CD14-positive monocyte (primary cell): ENCODE results near the gene IP6K2. TPM values are rescaled to one million over a fixed set of nuclear protein-coding genes. Genes with fewer than 3 reads are reported as not detected.

Source experiments
- DNase-seq, 3 donors: peaks; one replicate each; pipeline ENCODE4 v3.0.0-alpha.2; 2011 to 2022
- H2AFZ ChIP-seq: 2 replicates; pipeline ENCODE4 v1.6.0; 2012; ENCODE audit warnings: mild to moderate bottlenecking, low read depth, low read length, inconsistent platforms; ENCODE audit not compliant: insufficient read depth, poor library complexity, severe bottlenecking
- H3K27ac ChIP-seq, 2 donors: 1 replicate in 1 of 2; 2 replicates in 1 of 2; pipeline ENCODE4 v1.5.1; 2012 to 2013; ENCODE audit warnings: low read length in 2 of 2, control low read depth in 1 of 2, inconsistent platforms in 1 of 2, low read depth in 1 of 2, mild to moderate bottlenecking in 1 of 2
- H3K27me3 ChIP-seq, 2 donors: one replicate each; pipeline versions ENCODE4 v1.6.0 to v1.6.1; 2011 to 2013; ENCODE audit warnings: low read length in 2 of 2; ENCODE audit not compliant: control insufficient read depth in 2 of 2, insufficient read depth in 2 of 2
- H3K36me3 ChIP-seq, 2 donors: replicated peaks in 1 of 2; 1 replicate in 1 of 2; 2 replicates in 1 of 2; pipeline versions ENCODE4 v1.5.1 to v1.6.1; 2012 to 2013; ENCODE audit warnings: low read length in 2 of 2, control low read depth in 1 of 2, inconsistent platforms in 1 of 2, mild to moderate bottlenecking in 1 of 2; ENCODE audit not compliant: insufficient read depth in 2 of 2, control insufficient read depth in 1 of 2
- H3K4me1 ChIP-seq, 2 donors: 1 replicate in 1 of 2; 2 replicates in 1 of 2; pipeline versions ENCODE4 v1.5.1 to v1.6.1; 2012 to 2013; ENCODE audit warnings: low read length in 2 of 2, control low read depth in 1 of 2, inconsistent platforms in 1 of 2, mild to moderate bottlenecking in 1 of 2, moderate library complexity in 1 of 2; ENCODE audit not compliant: insufficient read depth in 2 of 2, control insufficient read depth in 1 of 2
- H3K4me2 ChIP-seq: replicated peaks from 2 replicates; pipeline ENCODE3; 2012; ENCODE audit warnings: low read length, moderate library complexity, mild to moderate bottlenecking; ENCODE audit not compliant: poor library complexity, severe bottlenecking; ENCODE audit errors: extremely low read depth
- H3K4me3 ChIP-seq, 3 experiments: fragments of 200-600 bp in 1 of 3; sonication (generic) in 1 of 3; replicated peaks in 1 of 3; 1 replicate in 2 of 3; 2 replicates in 1 of 3; pipeline ENCODE4 v1.5.1; 2011 to 2013; ENCODE audit warnings: low read length in 3 of 3, mild to moderate bottlenecking in 3 of 3, control low read depth in 2 of 3, low read depth in 2 of 3, inconsistent platforms in 1 of 3, moderate library complexity in 1 of 3
- H3K79me2 ChIP-seq: 2 replicates; pipeline ENCODE4 v1.6.0; 2012; ENCODE audit warnings: mild to moderate bottlenecking, control low read depth, inconsistent platforms, low read length, moderate library complexity; ENCODE audit not compliant: insufficient read depth
- H3K9ac ChIP-seq: 2 replicates; pipeline ENCODE4 v1.6.0; 2017; ENCODE audit warnings: low read length, mild to moderate bottlenecking; ENCODE audit not compliant: insufficient read depth, poor library complexity, severe bottlenecking
- H3K9me3 ChIP-seq, 2 donors: replicated peaks in 1 of 2; 1 replicate in 1 of 2; 2 replicates in 1 of 2; pipeline versions ENCODE4 v1.5.1 to v1.6.1; 2012 to 2013; ENCODE audit warnings: low read length in 2 of 2, control low read depth in 1 of 2; ENCODE audit not compliant: control insufficient read depth in 1 of 2, insufficient read depth in 1 of 2
- H4K20me1 ChIP-seq: 2 replicates; pipeline ENCODE4 v1.6.0; 2012; ENCODE audit warnings: mild to moderate bottlenecking, low read length, control low read depth, moderate library complexity; ENCODE audit not compliant: insufficient read depth
- H3K27ac Mint-ChIP-seq, 7 donors: one replicate each; pipeline ENCODE4 v1.8.0; 2020; ENCODE audit warnings: mild to moderate bottlenecking in 7 of 7, mixed read lengths in 7 of 7, moderate library complexity in 6 of 7, inconsistent platforms in 2 of 7
- H3K27me3 Mint-ChIP-seq, 3 donors: one replicate each; pipeline ENCODE4 v1.8.0; 2021 to 2022; ENCODE audit warnings: low read depth in 3 of 3, mild to moderate bottlenecking in 3 of 3, mixed read lengths in 3 of 3, moderate library complexity in 3 of 3, inconsistent platforms in 1 of 3
- H3K36me3 Mint-ChIP-seq, 2 donors: one replicate each; pipeline ENCODE4 v1.8.0; 2020; ENCODE audit warnings: mixed read lengths in 2 of 2, inconsistent platforms in 1 of 2, mild to moderate bottlenecking in 1 of 2
- H3K4me1 Mint-ChIP-seq: one replicate; pipeline ENCODE4 v1.8.0; 2020; ENCODE audit warnings: mild to moderate bottlenecking, mixed read lengths
- H3K4me3 Mint-ChIP-seq, 2 donors: one replicate each; pipeline ENCODE4 v1.8.0; 2020; ENCODE audit warnings: mild to moderate bottlenecking in 2 of 2, mixed read lengths in 2 of 2, moderate library complexity in 1 of 2
- H3K9me3 Mint-ChIP-seq, 7 donors: one replicate each; pipeline ENCODE4 v1.8.0; 2020 to 2022; ENCODE audit warnings: mixed read lengths in 7 of 7, mild to moderate bottlenecking in 6 of 7, moderate library complexity in 6 of 7, inconsistent platforms in 2 of 7
- CTCF ChIP-seq: fragments of 200-600 bp; IDR thresholded peaks from one replicate; pipeline ENCODE4 v1.8.0; 2022; ENCODE audit warnings: antibody characterized with exemption, mild to moderate bottlenecking
- WGBS: methylation state at CpG from one replicate; pipeline ENCODE4 v1.1.5; 2013; ENCODE audit warnings: missing lambda C conversion rate; ENCODE audit not compliant: insufficient coverage; 5-methylcytosine and 5-hydroxymethylcytosine counted together
- intact Hi-C, 2 donors: fragments of 100-400 bp; cut with micrococcal nuclease; formaldehyde crosslinking; loops; one replicate each; pipeline versions ENCODE4 v1.15.0 to v1.15.1; 2023
- polyA plus RNA-seq, 3 donors: library from polyadenylated mRNA; depleted of rRNA in 1 of 3; unstranded in 2 of 3; stranded (reverse) in 1 of 3; fragments of 300-500 nt in 2 of 3; fragments of >200 nt in 1 of 3; fragmentation: Illumina TruSeq in 2 of 3; gene quantifications; 1 replicate in 2 of 3; 2 replicates in 1 of 3; pipeline ENCODE4 v1.2.3, GENCODE V29; 2012 to 2021

The IP6K2 gene
- polyA plus RNA-seq, 3 donors = 16.5 to 53.8 (median 18.7) TPM

DNA sequence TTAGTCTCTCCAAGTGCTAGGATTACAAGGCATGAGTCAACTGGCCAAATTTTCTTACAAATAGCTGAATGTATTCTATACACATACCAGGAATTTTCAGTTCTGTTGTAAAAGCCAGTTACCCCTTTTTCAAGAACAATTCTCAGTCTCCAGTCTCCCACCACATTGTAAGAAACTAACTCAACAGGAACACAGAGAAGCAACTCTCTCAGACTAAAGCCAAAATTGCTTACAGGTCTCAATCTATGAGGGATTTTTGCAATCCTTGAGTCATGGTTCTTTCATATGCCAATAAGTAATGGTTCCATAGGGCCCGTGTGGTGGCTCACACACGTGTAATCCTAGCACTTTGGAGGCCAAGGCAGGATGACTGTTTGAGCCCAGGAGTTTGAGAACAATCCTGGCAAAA is 8.5 kb downstream of the IP6K2 start:
- H3K4me1 ChIP-seq = no peaks in the 10 kb centered on the region
- H3K9me3 Mint-ChIP-seq = no peaks in the 10 kb centered on the region

GRCh38 chr3:48707157-48707556 is 9.9 kb downstream of the IP6K2 start:
- no peak overlapping the region for H3K9ac ChIP-seq
- no peaks in the 10 kb centered on the region for H3K4me1 ChIP-seq
- H3K27ac ChIP-seq = no peak overlapping the region
- DNase-seq = no peak
- WGBS = 100% methylated on average over 2 of the region's 5 CpGs
- peaks cover 45 to 67% of the 10 kb centered on the region in 2 donors for H3K36me3 ChIP-seq
- no peak overlapping the region for H2AFZ ChIP-seq
- H3K27me3 ChIP-seq = no peaks in the 10 kb centered on the region
- no peak for TF ChIP-seq CTCF
- peaks cover 95% of the 10 kb centered on the region for H4K20me1 ChIP-seq
- Mint-ChIP-seq H3K4me3 (no peak overlapping the region), H3K36me3 (peaks cover 30 to 74% of the 10 kb centered on the region in 2 donors), H3K4me1 (peaks cover 5% of the 10 kb centered on the region), H3K27ac (peak overlapping the region in 2 of 7 donors; percentile 37 to 78), H3K27me3 (no peaks in the 10 kb centered on the region), H3K9me3 (no peaks in the 10 kb centered on the region)
- H3K9me3 ChIP-seq = no peaks in the 10 kb centered on the region
- intact Hi-C loops = no loop called here
- no peak overlapping the region for H3K4me3 ChIP-seq
- H3K4me2 ChIP-seq = no peak overlapping the region
- H3K79me2 ChIP-seq = peaks cover 99% of the 10 kb centered on the region

More for the DNA sequence above, 8.5 kb downstream of the IP6K2 start:
- peaks cover 94% of the 10 kb centered on the region for H4K20me1 ChIP-seq
- H3K9me3 ChIP-seq = no peaks in the 10 kb centered on the region
- H3K27me3 ChIP-seq = no peaks in the 10 kb centered on the region
- Mint-ChIP-seq H3K4me1 (peaks cover 5% of the 10 kb centered on the region), H3K36me3 (peaks cover 28 to 83% of the 10 kb centered on the region in 2 donors), H3K4me3 (no peak overlapping the region), H3K27ac (peak overlapping the region in 4 of 7 donors; percentile 0 to 70 (median 45)), H3K27me3 (peaks cover 0 to 2% (median 0%) of the 10 kb centered on the region in 3 donors)
- no peak overlapping the region for H3K4me2 ChIP-seq
- H3K27ac ChIP-seq = no peak overlapping the region
- H3K4me3 ChIP-seq = no peak overlapping the region
- intact Hi-C loops = no loop called here
- H3K36me3 ChIP-seq = peaks cover 51 to 68% of the 10 kb centered on the region in 2 donors
- peaks cover 99% of the 10 kb centered on the region for H3K79me2 ChIP-seq
- no peak for TF ChIP-seq CTCF
- H3K9ac ChIP-seq = no peak overlapping the region
- DNase-seq = no peak
- H2AFZ ChIP-seq = no peak overlapping the region
- WGBS = 90% methylated on average over 2 of the region's 2 CpGs
